Astrocyte of the hippocampus (primary cell): Measurements from ENCODE around the gene TLCD3A.
A peak's percentile ranks its signal among the peaks of the same experiment; 100 is the strongest.

Experiments
- DNase-seq: peaks from one replicate; pipeline ENCODE4 v3.0.0; 2011; ENCODE audit warnings: low read depth, low spot score

TLCD3A gene

DNA sequence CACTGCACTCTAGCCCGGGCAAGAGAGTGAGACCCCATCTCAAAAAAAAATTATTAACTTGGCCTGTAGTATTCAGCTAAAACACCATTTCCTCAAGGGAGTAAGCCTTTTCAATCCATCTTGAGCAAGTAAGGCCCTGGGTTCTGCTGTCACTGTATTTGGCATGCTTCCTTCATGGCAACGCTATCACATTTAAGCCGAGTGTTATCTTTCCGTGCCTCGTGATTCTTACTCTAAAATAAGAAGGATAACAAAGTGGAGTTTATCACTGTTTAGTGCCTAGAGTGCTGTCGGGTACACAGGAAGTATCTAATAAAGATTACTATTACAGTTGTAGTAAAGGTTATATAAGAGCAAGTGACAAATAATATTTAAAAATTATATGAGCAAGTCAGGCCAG is 26.5 kb upstream of the TLCD3A start:
- DNase-seq: no peak

DNA sequence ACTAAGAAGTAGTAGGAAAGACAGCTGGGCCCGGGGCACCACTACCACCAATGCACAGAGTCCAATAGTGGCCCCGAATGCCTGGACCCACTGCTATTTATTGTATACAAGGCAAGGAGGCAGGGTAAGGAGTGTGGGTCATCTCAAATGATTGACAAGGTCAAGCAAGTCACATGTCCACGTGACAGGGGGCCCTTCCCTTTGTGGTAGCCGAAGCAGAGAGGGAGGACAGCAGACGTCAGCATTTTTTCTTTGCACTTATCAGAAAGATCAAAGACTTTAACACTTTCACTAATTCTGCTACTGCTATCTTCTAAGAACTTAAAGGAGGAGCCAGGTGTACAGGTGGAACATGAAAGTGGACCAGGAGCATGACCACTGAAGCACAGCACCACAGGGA is 24.3 kb upstream of the TLCD3A start:
- no peak for DNase-seq

GRCh38 chr17:718075-718474 is 14.3 kb upstream of the TLCD3A start:
- DNase-seq: no peak

DNA sequence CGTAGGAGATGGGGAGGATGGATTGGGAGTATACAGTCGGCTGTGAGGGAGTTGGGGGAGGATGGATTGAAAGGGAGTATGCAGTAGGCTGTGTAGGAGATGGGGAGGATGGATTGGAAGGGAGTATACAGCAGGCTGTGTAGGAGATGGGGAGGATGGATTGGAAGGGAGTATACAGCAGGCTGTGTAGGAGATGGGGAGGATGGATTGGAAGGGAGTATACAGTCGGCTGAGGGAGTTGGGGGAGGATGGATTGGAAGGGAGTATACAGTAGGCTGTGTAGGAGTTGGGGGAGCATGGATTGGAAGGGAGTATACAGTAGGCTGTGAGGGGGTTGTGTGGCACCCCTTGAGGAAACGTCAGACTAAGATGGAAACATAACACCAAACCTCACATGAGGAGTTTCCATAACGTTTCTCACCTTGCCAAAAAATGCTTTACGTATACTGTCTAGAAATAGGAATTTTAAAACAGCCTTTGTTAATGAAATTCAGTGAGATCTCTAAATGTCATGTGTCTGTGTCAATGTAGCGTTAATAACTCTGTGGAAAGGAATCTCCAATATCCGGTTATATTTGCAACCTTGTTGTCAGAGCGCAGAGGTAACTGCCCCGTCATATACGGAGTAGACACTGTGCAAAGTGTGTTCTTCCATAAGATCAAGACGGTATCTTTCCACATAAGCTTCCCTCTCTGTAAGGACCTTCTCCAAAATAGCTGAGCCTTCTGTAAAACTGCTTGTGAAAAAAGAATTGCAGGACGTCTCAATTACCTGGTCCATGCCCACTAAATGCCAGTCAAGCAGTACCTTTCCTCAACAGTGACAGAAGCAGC is 11.5 kb upstream of the TLCD3A start:
- DNase-seq: no peak

DNA sequence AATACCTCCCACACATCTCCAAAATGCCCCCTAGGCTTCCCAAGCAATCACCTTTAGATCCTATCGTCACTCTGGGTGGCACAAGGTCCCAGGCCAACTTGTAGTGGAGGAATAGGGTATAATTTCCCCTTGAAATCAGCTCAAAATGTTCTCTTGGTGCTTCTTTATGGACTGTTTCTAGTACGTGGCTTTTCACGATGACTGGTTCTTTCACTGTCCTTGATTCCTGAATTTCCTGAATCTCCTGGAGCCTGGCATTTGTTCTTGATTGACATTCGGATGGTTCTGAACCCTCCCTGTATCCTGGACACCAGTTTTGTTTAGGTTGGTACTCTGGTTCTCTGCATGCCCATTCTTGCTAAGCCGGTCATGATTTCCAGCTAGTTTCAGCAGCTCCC is 10.9 kb upstream of the TLCD3A start:
- DNase-seq: no peak

DNA sequence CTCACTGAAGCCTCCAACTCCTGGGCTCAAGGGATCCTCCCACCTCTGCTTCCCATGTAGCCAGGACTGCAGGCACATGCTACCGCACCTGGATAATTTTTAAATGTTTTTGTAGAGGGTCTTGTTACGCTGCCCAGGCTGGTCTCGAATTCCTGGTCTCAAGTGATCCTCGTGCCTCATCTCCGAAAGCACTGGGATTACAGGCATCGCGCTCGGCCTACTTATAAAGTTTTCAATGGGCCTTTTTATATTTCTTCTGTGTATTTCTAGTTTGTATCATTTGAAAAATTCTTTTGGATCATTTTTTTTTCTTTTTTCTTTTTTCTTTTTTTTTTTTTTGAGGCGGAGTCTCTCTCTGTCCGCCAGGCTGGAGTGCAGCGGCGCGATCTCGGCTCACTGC is 7.3 kb upstream of the TLCD3A start:
- DNase-seq: no peak

DNA sequence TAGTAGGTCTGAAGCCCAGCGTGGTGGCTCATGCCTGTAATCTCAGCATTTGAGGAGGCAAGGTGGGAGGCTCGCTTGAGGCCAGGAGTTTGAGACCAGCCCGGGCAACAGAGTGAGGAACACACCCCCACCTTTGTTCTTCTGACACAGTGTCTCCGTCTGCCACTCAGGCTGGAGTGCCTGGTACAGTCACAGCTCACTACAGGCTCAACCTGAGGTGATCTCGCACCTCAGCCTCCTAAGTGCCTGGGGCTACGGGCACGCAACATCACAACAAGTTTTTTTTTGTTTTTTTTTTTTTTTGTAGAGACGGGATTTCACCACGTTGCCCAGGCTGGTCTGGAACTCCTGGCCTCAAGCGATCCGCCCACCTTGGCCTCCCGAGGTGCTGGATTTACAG is 6.7 kb upstream of the TLCD3A start:
- DNase-seq: no peak

- no peak for DNase-seq
These were observed 6.0 kb upstream of the TLCD3A start for GRCh38 chr17:726271-726919.

GRCh38 chr17:728911-729310 is 3.5 kb upstream of the TLCD3A start:
- DNase-seq: no peak

DNA sequence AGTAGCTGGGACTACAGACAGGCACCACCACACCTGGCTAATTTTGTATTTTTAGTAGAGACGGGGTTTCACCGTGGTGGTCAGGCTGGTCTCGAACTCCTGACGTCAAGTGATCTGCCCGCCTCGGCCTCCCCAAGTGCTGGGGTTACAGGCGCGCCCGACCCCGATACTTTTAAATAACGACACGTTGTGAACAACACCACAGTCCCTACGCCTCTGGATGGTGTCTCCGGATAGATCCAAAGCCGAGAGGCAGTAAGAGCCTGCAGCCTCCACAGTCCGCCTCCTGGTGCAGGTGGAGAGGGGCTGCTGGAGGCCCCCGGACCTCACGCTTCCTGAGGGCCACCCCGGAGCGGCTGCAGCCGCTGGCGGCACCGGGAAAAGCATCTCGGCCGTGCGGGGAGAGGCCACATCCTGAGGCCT is 741 bp upstream of the TLCD3A start:
- no peak for DNase-seq

- peak; percentile 67 for DNase-seq
These were observed 715 bp downstream of the TLCD3A start for GRCh38 chr17:732902-733720.

DNA sequence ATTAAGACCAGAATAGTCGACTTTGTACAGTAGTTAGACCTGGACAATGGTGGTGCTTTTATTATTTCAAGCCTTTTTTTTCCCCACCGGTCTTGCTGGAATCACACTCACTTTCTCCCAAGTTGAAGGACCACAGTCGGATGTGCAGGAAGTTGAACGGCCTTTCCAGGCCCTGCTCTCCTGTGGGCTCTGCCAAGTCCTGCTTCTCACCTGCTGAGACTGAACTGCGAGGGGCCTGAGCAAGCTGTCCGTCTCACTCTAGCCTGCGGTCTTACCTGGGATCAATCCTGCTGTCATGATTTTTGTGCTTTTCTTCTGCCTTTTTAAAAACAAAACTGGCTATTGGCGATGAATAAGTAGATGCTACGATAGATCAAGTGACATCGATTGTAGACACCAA is 1.3 kb downstream of the TLCD3A start:
- no peak for DNase-seq

- no peak for DNase-seq
These were observed 5.2 kb downstream of the TLCD3A start for GRCh38 chr17:737561-738113.

- DNase-seq: peak; percentile 44
These were observed 8.0 kb downstream of the TLCD3A start for GRCh38 chr17:740240-741017.

- no peak for DNase-seq
These were observed 9.9 kb downstream of the TLCD3A start for GRCh38 chr17:742147-742793.

- no peak for DNase-seq
These were observed 10.7 kb downstream of the TLCD3A start for GRCh38 chr17:743139-743538.

DNA sequence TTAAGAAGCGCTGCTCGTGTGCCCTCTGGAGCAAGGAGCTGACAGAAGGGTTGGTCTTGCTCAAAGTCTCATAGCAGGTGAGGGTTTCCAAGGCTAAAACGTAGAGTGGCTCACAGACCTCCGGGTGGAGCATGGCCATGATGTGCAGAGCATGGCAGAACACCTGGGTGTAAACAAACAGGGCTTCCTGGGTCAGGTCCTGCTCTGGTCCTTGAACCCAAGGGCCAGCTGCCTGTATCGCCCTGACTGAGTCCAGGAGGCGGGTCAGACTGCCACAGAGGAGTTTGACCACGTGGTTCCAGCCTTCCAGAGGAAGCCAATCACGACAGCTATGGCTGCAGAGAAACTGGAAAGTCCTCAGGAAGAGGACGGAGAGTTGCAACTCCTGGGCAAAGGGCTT is 12.5 kb downstream of the TLCD3A start:
- no peak for DNase-seq

- no peak for DNase-seq
These were observed 13.0 kb downstream of the TLCD3A start for GRCh38 chr17:745406-745805.

GRCh38 chr17:746181-746580 is 13.8 kb downstream of the TLCD3A start:
- DNase-seq: no peak

GRCh38 chr17:746783-747629 is 14.6 kb downstream of the TLCD3A start:
- DNase-seq: no peak
